HepG2 (cell line): ENCODE results near the gene ELAPOR1. TPM values are rescaled to one million over a fixed set of nuclear protein-coding genes. Genes with fewer than 3 reads are reported as not detected.
A peak's percentile ranks its signal among the peaks of the same experiment; 100 is the strongest.

ENCODE experiments used
- AHR ChIP-seq: IDR thresholded peaks from 2 replicates; pipeline ENCODE4 v1.6.1; 2018; ENCODE audit warnings: missing genetic modification reagents, missing compliant biosample characterization
- CEBPG ChIP-seq: IDR thresholded peaks from 2 replicates; pipeline ENCODE4 v1.6.1; 2016
- CREM ChIP-seq, 2 experiments: sonication (generic) in 1 of 2; formaldehyde crosslinking in 1 of 2; IDR thresholded peaks; 2 replicates each; pipeline versions ENCODE4 v1.4.0 to v1.6.1; 2016 to 2020; ENCODE audit warnings: antibody characterized with exemption in 1 of 2, mild to moderate bottlenecking in 1 of 2, missing genetic modification reagents in 1 of 2
- FOSL1 ChIP-seq: sonication (generic); formaldehyde crosslinking; IDR thresholded peaks from 2 replicates; pipeline ENCODE4 v1.9.0; 2021; ENCODE audit warnings: missing genetic modification reagents, borderline replicate concordance
- KAT8 ChIP-seq: IDR thresholded peaks from 2 replicates; pipeline ENCODE4 v1.6.1; 2016; ENCODE audit warnings: missing genetic modification reagents, missing compliant biosample characterization
- KDM1A ChIP-seq: IDR thresholded peaks from 2 replicates; pipeline ENCODE4 v1.6.1; 2016; ENCODE audit warnings: missing compliant biosample characterization
- MLLT10 ChIP-seq: sonication (generic); formaldehyde crosslinking; IDR thresholded peaks from 2 replicates; pipeline ENCODE4 v1.4.0; 2020; ENCODE audit warnings: missing genetic modification reagents
- MTF2 ChIP-seq: sonication (generic); formaldehyde crosslinking; IDR thresholded peaks from 2 replicates; pipeline ENCODE4 v1.5.0; 2020; ENCODE audit warnings: missing genetic modification reagents, borderline replicate concordance
- PHF20 ChIP-seq: sonication (generic); formaldehyde crosslinking; IDR thresholded peaks from 2 replicates; pipeline ENCODE4 v1.5.0; 2020; ENCODE audit warnings: mild to moderate bottlenecking, missing genetic modification reagents
- PHF21A ChIP-seq: sonication (generic); formaldehyde crosslinking; IDR thresholded peaks from 2 replicates; pipeline ENCODE4 v1.5.0; 2020; ENCODE audit warnings: mild to moderate bottlenecking, missing genetic modification reagents
- RFX5 ChIP-seq: IDR thresholded peaks from 2 replicates; pipeline ENCODE4 v1.6.1; 2011; ENCODE audit warnings: low read depth, low read length, improper control_type of control experiment
- SMARCE1 ChIP-seq: fragments of 450-650 bp; IDR thresholded peaks from 2 replicates; pipeline ENCODE4 v1.6.1; 2017; ENCODE audit warnings: borderline replicate concordance
- TP53 ChIP-seq: sonication (generic); formaldehyde crosslinking; conservative IDR thresholded peaks from 2 replicates; pipeline ENCODE4 v1.4.0; 2020; ENCODE audit warnings: missing genetic modification reagents
- ZEB1 ChIP-seq: IDR thresholded peaks from 2 replicates; pipeline ENCODE4 v1.6.1; 2012; ENCODE audit warnings: mild to moderate bottlenecking, low read depth, inconsistent platforms; ENCODE audit not compliant: insufficient replicate concordance
- ZNF296 ChIP-seq: sonication (generic); formaldehyde crosslinking; conservative IDR thresholded peaks from 2 replicates; pipeline ENCODE4 v1.5.0; 2020; ENCODE audit warnings: mild to moderate bottlenecking, missing genetic modification reagents
- ZNF484 ChIP-seq: sonication (generic); formaldehyde crosslinking; IDR thresholded peaks from 2 replicates; pipeline ENCODE4 v1.5.1; 2020; ENCODE audit warnings: mild to moderate bottlenecking, low read depth, missing genetic modification reagents, borderline replicate concordance
- ZNF773 ChIP-seq: sonication (generic); formaldehyde crosslinking; IDR thresholded peaks from 2 replicates; pipeline ENCODE4 v1.4.0; 2020; ENCODE audit warnings: missing genetic modification reagents, borderline replicate concordance
- polyA plus RNA-seq, 8 experiments: library from polyadenylated mRNA; depleted of rRNA in 3 of 8; stranded (reverse) in 7 of 8; unstranded in 1 of 8; fragments of >200 nt; fragmentation: Illumina TruSeq in 4 of 8; extraction: Trizol in 4 of 8; gene quantifications; 2 replicates each; pipeline versions ENCODE4 v1.2.1 to v1.2.3, GENCODE V29; 2011 to 2016; ENCODE audit warnings: low read depth in 4 of 8, missing spikeins in 1 of 8, mixed read lengths in 1 of 8; ENCODE audit not compliant: insufficient read depth in 1 of 8
- total RNA-seq, 5 experiments: library from RNA; depleted of rRNA; stranded (reverse); fragments of >200 nt; fragmentation: Illumina TruSeq; extraction: Trizol; gene quantifications; 2 replicates each; pipeline ENCODE4 v1.2.3, GENCODE V29; 2016; ENCODE audit warnings: low read depth in 1 of 5
- TF ChIP-seq, protein P1 (sequence below): sonication (generic); formaldehyde crosslinking; IDR thresholded peaks from 2 replicates; pipeline ENCODE4 v1.4.0; 2020; ENCODE audit warnings: mild to moderate bottlenecking, missing genetic modification reagents
- TF ChIP-seq, protein P2 (sequence below): sonication (generic); formaldehyde crosslinking; IDR thresholded peaks from 2 replicates; pipeline ENCODE4 v1.8.1; 2023; ENCODE audit warnings: missing genetic modification reagents, mild to moderate bottlenecking, borderline replicate concordance
- TF ChIP-seq, protein P3 (sequence below): sonication (generic); formaldehyde crosslinking; conservative IDR thresholded peaks from 2 replicates; pipeline ENCODE4 v1.4.0; 2020; ENCODE audit warnings: missing genetic modification reagents
- TF ChIP-seq, protein P4 (sequence below), 2 experiments: sonication (generic) in 1 of 2; formaldehyde crosslinking in 1 of 2; IDR thresholded peaks; 2 replicates each; pipeline versions ENCODE4 v1.5.1 to v1.6.1; 2011 to 2020; ENCODE audit warnings: borderline replicate concordance in 1 of 2, low read depth in 1 of 2, low read length in 1 of 2, mild to moderate bottlenecking in 1 of 2, missing genetic modification reagents in 1 of 2, moderate library complexity in 1 of 2
- TF ChIP-seq, protein P5 (sequence below): sonication (generic); formaldehyde crosslinking; IDR thresholded peaks from 2 replicates; pipeline ENCODE4 v1.9.0; 2022; ENCODE audit warnings: low read depth, missing genetic modification reagents

Gene ELAPOR1
- total and polyA plus RNA-seq, 2 of the 13 experiments (the other 11 are each of a cell fraction or from before 2014, with no cell fraction given): 0.13 to 0.20 TPM

DNA sequence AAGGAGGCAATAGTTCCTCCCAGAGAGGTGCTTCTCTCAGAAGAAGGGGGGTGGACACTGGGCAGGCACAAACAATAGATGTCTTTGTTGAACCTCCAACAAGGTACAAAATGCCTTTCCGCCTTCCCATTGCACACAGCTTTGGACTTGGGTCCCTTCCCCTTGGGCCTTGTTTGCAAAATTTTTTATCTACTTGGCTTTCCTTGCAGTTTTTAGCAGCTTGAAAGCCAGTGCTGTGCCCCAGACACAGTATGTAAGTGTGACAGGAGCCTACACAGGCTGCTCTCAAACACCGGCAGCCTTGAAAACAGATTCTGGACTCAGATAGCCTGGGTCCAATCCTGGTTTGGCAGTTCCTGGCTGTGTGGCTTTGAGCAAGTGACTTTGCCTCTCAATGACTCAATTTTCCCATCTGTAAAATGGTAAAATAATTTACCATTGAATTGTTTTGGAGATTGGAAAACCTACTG is 43.0 kb downstream of the ELAPOR1 start (continued):
- TF ChIP-seq TP53 (CRISPR knock-in tag) (no peak), MLLT10 (no peak), MTF2 (no peak), FOSL1 (CRISPR knock-in tag) (no peak), CREM (IDR thresholded peaks at IDR 0.05) (peak; percentile 77), CREM (CRISPR knock-in tag; IDR thresholded peaks at IDR 0.05) (no peak), ZEB1 (no peak), ZNF484 (CRISPR knock-in tag) (no peak), PHF20 (CRISPR knock-in tag) (no peak), SMARCE1 (no peak), ZNF773 (CRISPR knock-in tag) (no peak), AHR (CRISPR knock-in tag) (no peak), CEBPG (CRISPR knock-in tag) (peak; percentile 25), KDM1A (CRISPR knock-in tag) (peak; percentile 98), RFX5 (no peak), ZNF296 (CRISPR knock-in tag) (no peak), PHF21A (CRISPR knock-in tag) (peak; percentile 80), KAT8 (CRISPR knock-in tag) (no peak; the same call in 1 of the 2 replicates)
- TF ChIP-seq, protein P1, sequence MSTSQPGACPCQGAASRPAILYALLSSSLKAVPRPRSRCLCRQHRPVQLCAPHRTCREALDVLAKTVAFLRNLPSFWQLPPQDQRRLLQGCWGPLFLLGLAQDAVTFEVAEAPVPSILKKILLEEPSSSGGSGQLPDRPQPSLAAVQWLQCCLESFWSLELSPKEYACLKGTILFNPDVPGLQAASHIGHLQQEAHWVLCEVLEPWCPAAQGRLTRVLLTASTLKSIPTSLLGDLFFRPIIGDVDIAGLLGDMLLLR (CRISPR knock-in tag): no peak
- TF ChIP-seq, protein P2, sequence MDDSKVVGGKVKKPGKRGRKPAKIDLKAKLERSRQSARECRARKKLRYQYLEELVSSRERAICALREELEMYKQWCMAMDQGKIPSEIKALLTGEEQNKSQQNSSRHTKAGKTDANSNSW: no peak
- TF ChIP-seq, protein P3, sequence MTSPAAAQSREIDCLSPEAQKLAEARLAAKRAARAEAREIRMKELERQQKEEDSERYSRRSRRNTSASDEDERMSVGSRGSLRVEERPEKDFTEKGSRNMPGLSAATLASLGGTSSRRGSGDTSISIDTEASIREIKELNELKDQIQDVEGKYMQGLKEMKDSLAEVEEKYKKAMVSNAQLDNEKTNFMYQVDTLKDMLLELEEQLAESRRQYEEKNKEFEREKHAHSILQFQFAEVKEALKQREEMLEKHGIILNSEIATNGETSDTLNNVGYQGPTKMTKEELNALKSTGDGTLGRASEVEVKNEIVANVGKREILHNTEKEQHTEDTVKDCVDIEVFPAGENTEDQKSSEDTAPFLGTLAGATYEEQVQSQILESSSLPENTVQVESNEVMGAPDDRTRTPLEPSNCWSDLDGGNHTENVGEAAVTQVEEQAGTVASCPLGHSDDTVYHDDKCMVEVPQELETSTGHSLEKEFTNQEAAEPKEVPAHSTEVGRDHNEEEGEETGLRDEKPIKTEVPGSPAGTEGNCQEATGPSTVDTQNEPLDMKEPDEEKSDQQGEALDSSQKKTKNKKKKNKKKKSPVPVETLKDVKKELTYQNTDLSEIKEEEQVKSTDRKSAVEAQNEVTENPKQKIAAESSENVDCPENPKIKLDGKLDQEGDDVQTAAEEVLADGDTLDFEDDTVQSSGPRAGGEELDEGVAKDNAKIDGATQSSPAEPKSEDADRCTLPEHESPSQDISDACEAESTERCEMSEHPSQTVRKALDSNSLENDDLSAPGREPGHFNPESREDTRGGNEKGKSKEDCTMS (CRISPR knock-in tag): no peak
- TF ChIP-seq, protein P4, sequence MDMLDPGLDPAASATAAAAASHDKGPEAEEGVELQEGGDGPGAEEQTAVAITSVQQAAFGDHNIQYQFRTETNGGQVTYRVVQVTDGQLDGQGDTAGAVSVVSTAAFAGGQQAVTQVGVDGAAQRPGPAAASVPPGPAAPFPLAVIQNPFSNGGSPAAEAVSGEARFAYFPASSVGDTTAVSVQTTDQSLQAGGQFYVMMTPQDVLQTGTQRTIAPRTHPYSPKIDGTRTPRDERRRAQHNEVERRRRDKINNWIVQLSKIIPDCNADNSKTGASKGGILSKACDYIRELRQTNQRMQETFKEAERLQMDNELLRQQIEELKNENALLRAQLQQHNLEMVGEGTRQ (IDR thresholded peaks at IDR 0.05; ENCODE audit: low read depth, low read length): no peak
- TF ChIP-seq, protein P4 (CRISPR knock-in tag; IDR thresholded peaks at IDR 0.05; ENCODE audit: borderline replicate concordance): no peak
- TF ChIP-seq, protein P5, sequence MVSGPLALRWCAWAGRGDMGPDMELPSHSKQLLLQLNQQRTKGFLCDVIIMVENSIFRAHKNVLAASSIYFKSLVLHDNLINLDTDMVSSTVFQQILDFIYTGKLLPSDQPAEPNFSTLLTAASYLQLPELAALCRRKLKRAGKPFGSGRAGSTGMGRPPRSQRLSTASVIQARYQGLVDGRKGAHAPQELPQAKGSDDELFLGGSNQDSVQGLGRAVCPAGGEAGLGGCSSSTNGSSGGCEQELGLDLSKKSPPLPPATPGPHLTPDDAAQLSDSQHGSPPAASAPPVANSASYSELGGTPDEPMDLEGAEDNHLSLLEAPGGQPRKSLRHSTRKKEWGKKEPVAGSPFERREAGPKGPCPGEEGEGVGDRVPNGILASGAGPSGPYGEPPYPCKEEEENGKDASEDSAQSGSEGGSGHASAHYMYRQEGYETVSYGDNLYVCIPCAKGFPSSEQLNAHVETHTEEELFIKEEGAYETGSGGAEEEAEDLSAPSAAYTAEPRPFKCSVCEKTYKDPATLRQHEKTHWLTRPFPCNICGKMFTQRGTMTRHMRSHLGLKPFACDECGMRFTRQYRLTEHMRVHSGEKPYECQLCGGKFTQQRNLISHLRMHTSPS (CRISPR knock-in tag): no peak; the same call in 1 of the 2 replicates
